ENCODE data around the gene GFPT1. TPM values are rescaled to one million over a fixed set of nuclear protein-coding genes. Genes with fewer than 3 reads are reported as not detected.

The GFPT1 gene
- total RNA-seq, 1 donor from 2014 or later = 52.7 TPM

DNA sequence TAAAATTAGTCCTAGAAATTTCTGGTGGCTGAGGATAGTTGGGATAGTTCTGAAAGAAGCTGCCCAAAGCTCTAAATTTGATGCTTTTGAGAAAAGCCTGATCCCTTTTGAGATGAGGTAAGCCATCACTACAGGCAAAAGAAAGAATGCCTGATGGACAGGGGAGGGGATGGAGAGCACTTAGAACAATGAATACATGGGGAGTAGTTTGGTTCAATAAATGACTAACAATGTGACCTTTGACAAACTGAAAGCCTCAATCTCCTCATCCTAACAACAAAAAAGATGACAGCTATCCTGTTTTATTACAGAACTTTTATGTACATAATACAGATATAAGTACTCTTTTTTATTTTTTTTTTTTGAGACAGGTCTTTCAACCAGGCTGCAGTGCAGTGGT lies 42.7 kb downstream of the GFPT1 start:
- Mint-ChIP-seq H3K4me1 (no peaks in the 10 kb centered on the region), H3K4me3 (no peak overlapping the region), H3K36me3 (peaks cover 52% of the 10 kb centered on the region), H3K27me3 (ENCODE audit: low read depth) (no peaks in the 10 kb centered on the region), H3K9me3 (no peaks in the 10 kb centered on the region), H3K27ac (no peak overlapping the region)
- TF ChIP-seq, protein P1, sequence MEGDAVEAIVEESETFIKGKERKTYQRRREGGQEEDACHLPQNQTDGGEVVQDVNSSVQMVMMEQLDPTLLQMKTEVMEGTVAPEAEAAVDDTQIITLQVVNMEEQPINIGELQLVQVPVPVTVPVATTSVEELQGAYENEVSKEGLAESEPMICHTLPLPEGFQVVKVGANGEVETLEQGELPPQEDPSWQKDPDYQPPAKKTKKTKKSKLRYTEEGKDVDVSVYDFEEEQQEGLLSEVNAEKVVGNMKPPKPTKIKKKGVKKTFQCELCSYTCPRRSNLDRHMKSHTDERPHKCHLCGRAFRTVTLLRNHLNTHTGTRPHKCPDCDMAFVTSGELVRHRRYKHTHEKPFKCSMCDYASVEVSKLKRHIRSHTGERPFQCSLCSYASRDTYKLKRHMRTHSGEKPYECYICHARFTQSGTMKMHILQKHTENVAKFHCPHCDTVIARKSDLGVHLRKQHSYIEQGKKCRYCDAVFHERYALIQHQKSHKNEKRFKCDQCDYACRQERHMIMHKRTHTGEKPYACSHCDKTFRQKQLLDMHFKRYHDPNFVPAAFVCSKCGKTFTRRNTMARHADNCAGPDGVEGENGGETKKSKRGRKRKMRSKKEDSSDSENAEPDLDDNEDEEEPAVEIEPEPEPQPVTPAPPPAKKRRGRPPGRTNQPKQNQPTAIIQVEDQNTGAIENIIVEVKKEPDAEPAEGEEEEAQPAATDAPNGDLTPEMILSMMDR (IDR thresholded peaks at IDR 0.05; ENCODE audit: unreplicated experiment) = no peak
- DNase-seq (ENCODE audit: low spot score in 2 of 2, unreplicated experiment in 2 of 2) = no peak

DNA sequence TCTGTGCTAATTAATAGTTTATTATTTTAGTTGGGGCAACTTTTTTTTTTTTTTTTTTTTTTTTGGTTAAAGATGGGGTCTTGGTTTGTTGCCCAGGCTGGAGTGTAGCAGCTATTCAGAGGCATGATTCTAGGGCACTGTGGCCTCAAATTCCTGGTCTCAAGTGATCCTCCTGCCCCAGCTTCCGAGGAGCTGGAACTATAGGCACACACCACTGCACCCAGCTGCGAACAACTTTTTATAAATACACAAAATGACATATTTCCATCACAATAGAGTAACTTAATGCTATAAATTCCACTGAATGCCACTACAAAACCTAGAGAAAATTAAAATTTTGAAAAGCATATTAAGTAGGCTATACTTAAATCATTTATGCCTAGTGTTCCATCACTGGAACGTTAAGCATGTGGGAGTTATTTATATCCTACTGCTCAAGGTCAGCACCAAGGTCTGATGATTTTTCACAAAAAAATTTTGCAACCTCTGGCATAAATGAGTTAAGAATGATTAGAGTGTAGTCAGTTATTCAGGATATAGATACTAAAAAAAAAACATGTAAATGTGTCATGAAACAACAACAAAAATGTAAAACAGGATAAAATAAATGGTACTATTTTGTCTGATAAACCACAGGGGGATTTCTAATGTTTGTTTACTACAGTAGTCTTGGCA lies 46.8 kb downstream of the GFPT1 start:
- no peaks in the 10 kb centered on the region for H3K4me1 Mint-ChIP-seq
- H3K36me3 Mint-ChIP-seq = peaks cover 55% of the 10 kb centered on the region
- no peak overlapping the region for H3K4me3 Mint-ChIP-seq
- H3K9me3 Mint-ChIP-seq = no peaks in the 10 kb centered on the region
- no peak overlapping the region for H3K27ac Mint-ChIP-seq
- no peaks in the 10 kb centered on the region for H3K27me3 Mint-ChIP-seq (ENCODE audit: low read depth)
- TF ChIP-seq, protein P1 (IDR thresholded peaks at IDR 0.05; ENCODE audit: unreplicated experiment) = no peak
- DNase-seq (ENCODE audit: low spot score in 2 of 2, unreplicated experiment in 2 of 2) = no peak

DNA sequence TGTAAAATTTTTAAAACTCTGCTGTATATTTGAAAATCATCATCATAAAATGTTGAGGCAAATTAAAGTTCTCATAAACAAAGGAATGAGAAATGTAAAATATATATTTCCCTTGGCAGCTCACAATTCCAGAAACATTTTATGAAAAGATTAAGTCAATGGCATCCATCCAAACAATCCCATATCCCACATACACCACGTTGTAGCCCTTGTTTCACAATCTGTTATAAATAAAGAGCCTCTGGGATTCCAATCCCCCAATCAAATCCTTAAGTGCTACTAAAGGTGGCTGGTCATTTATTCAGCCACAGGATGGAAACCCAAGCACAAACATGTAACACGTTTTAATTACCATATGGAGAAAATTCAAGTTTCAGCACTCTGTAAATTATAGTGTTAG lies 51.7 kb downstream of the GFPT1 start:
- H3K36me3 Mint-ChIP-seq = peaks cover 36% of the 10 kb centered on the region
- H3K9me3 Mint-ChIP-seq = no peaks in the 10 kb centered on the region
- H3K27me3 Mint-ChIP-seq (ENCODE audit: low read depth) = no peaks in the 10 kb centered on the region
- peak overlapping the region; percentile 19 for H3K27ac Mint-ChIP-seq
- no peaks in the 10 kb centered on the region for H3K4me1 Mint-ChIP-seq
- TF ChIP-seq, protein P1 (IDR thresholded peaks at IDR 0.05; ENCODE audit: unreplicated experiment) = no peak
- no peak overlapping the region for H3K4me3 Mint-ChIP-seq
- DNase-seq (ENCODE audit: low spot score in 2 of 2, unreplicated experiment in 2 of 2) = no peak

DNA sequence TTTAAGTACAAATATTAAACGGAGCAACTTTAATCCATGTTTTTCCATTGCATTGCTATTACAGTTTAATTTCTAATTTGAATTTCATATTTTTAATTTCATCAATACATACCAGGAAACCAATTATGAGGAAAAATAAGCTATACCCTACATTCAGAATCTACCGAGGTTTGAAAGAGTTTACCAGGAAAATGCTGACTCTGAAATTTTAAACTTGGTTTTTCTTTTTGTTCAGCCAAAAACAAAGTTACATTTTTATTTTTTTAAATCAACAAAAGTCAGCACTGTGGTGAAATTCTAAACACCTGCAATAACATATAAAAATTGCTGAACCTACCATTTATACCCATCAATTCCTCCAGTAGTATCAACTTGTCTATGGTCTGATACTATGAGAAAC lies 53.7 kb downstream of the GFPT1 start:
- Mint-ChIP-seq H3K9me3 (no peaks in the 10 kb centered on the region), H3K4me3 (no peak overlapping the region), H3K36me3 (peaks cover 44% of the 10 kb centered on the region), H3K27me3 (ENCODE audit: low read depth) (no peaks in the 10 kb centered on the region), H3K4me1 (no peaks in the 10 kb centered on the region), H3K27ac (no peak overlapping the region)
- TF ChIP-seq, protein P1 (IDR thresholded peaks at IDR 0.05; ENCODE audit: unreplicated experiment) = no peak
- DNase-seq (ENCODE audit: low spot score in 2 of 2, unreplicated experiment in 2 of 2) = no peak

DNA sequence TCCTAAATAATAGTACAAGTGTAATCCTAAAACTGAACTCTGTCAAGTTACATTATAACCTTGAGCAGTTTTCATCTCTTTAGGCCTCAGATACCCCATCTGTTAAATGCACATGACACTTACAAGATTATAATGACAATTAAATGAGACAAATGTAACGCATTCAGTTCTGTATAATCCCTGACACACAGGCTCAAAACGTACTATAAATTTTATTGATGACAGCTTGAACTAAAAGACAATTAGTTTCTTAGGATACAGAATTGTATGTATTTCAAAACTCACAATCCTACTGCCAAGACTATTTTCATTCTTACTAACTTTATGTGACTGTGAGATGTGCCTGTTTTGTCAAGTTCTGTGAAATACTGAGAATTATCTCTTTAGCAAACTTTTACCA lies 56.2 kb downstream of the GFPT1 start:
- H3K4me3 Mint-ChIP-seq = no peak overlapping the region
- TF ChIP-seq, protein P1 (IDR thresholded peaks at IDR 0.05; ENCODE audit: unreplicated experiment) = no peak
- H3K27ac Mint-ChIP-seq = no peak overlapping the region
- no peaks in the 10 kb centered on the region for H3K4me1 Mint-ChIP-seq
- H3K36me3 Mint-ChIP-seq = peaks cover 42% of the 10 kb centered on the region
- no peaks in the 10 kb centered on the region for H3K27me3 Mint-ChIP-seq (ENCODE audit: low read depth)
- no peaks in the 10 kb centered on the region for H3K9me3 Mint-ChIP-seq
- no peak for DNase-seq (ENCODE audit: low spot score in 2 of 2, unreplicated experiment in 2 of 2)

Data from mesothelial cell of epicardium (in vitro differentiated cells).